ENCODE results near the gene USP6NL. TPM values are rescaled to one million over a fixed set of nuclear protein-coding genes. Genes with fewer than 3 reads are reported as not detected.
"Not testable (repeated sequence)": the region's sequence is repeated elsewhere in the genome, so short reads cannot be mapped to it uniquely, and the experiment has no call there.

Gene USP6NL
- total RNA-seq, 2 donors from 2014 or later = 2.3 to 3.9 TPM

GRCh38 chr10:11511321-11511720 is 100.1 kb downstream of the USP6NL start:
- no peaks in the 10 kb centered on the region for H3K27me3 Mint-ChIP-seq (ENCODE audit: low read depth)

GRCh38 chr10:11510736-11511135 is 100.7 kb downstream of the USP6NL start:
- H3K4me3 Mint-ChIP-seq = no peak overlapping the region
- DNase-seq (no peak), ATAC-seq (replicated peaks in 1 of 2) (no peak)
- no peak overlapping the region for H3K27ac Mint-ChIP-seq
- H3K36me3 Mint-ChIP-seq (ENCODE audit: insufficient read depth in 2 of 2) = no peaks in the 10 kb centered on the region
- H3K27me3 Mint-ChIP-seq (ENCODE audit: low read depth) = no peaks in the 10 kb centered on the region
- H3K9me3 Mint-ChIP-seq = no peaks in the 10 kb centered on the region
- peaks cover 9% of the 10 kb centered on the region for H3K4me1 Mint-ChIP-seq (ENCODE audit: low read depth)

More at GRCh38 chr10:11511321-11511720, 100.1 kb downstream of the USP6NL start:
- DNase-seq (no peak), ATAC-seq (replicated peaks in 1 of 2) (no peak)
- Mint-ChIP-seq H3K27ac (no peak overlapping the region), H3K4me1 (ENCODE audit: low read depth) (peaks cover 7% of the 10 kb centered on the region), H3K9me3 (no peaks in the 10 kb centered on the region), H3K4me3 (no peak overlapping the region), H3K36me3 (ENCODE audit: insufficient read depth in 2 of 2) (no peaks in the 10 kb centered on the region)

GRCh38 chr10:11510281-11510680 is 101.2 kb downstream of the USP6NL start:
- no peaks in the 10 kb centered on the region for H3K9me3 Mint-ChIP-seq
- H3K36me3 Mint-ChIP-seq (ENCODE audit: insufficient read depth in 2 of 2) = no peaks in the 10 kb centered on the region
- H3K4me3 Mint-ChIP-seq = no peak overlapping the region
- H3K4me1 Mint-ChIP-seq (ENCODE audit: low read depth) = peaks cover 10% of the 10 kb centered on the region
- H3K27me3 Mint-ChIP-seq (ENCODE audit: low read depth) = no peaks in the 10 kb centered on the region
- DNase-seq (no peak), ATAC-seq (replicated peaks in 1 of 2) (no peak)
- H3K27ac Mint-ChIP-seq = no peak overlapping the region

GRCh38 chr10:11509036-11509435 is 102.4 kb downstream of the USP6NL start:
- peaks cover 18% of the 10 kb centered on the region for H3K4me1 Mint-ChIP-seq (ENCODE audit: low read depth)
- no peaks in the 10 kb centered on the region for H3K9me3 Mint-ChIP-seq
- H3K4me3 Mint-ChIP-seq = no peak overlapping the region
- H3K27me3 Mint-ChIP-seq (ENCODE audit: low read depth) = peaks cover 9% of the 10 kb centered on the region
- H3K27ac Mint-ChIP-seq = no peak overlapping the region
- DNase-seq = no peak
- no peak for ATAC-seq (replicated peaks in 1 of 2)
- no peaks in the 10 kb centered on the region for H3K36me3 Mint-ChIP-seq (ENCODE audit: insufficient read depth in 2 of 2)

- Mint-ChIP-seq H3K36me3 (ENCODE audit: insufficient read depth in 2 of 2) (no peaks in the 10 kb centered on the region), H3K4me3 (no peak overlapping the region), H3K27me3 (ENCODE audit: low read depth) (peaks cover 9% of the 10 kb centered on the region), H3K4me1 (ENCODE audit: low read depth) (peaks cover 18% of the 10 kb centered on the region), H3K9me3 (no peaks in the 10 kb centered on the region), H3K27ac (no peak overlapping the region)
- DNase-seq = no peak
- no peak for ATAC-seq (replicated peaks in 1 of 2)
Measured at GRCh38 chr10:11506247-11506789, 105.1 kb downstream of the USP6NL start.

- Mint-ChIP-seq H3K4me3 (peak overlapping the region; percentile 15 to 71), H3K27ac (peak overlapping the region; percentile 50), H3K36me3 (ENCODE audit: insufficient read depth in 2 of 2) (no peaks in the 10 kb centered on the region), H3K4me1 (ENCODE audit: low read depth) (peaks cover 18% of the 10 kb centered on the region), H3K9me3 (no peaks in the 10 kb centered on the region), H3K27me3 (ENCODE audit: low read depth) (peaks cover 9% of the 10 kb centered on the region)
- DNase-seq (peak; percentile 49 to 55), ATAC-seq (replicated peaks in 1 of 2) (peak; percentile 98)
Measured at GRCh38 chr10:11505639-11506038, 105.8 kb downstream of the USP6NL start.

GRCh38 chr10:11504566-11505285 is 106.7 kb downstream of the USP6NL start:
- peaks cover 18% of the 10 kb centered on the region for H3K4me1 Mint-ChIP-seq (ENCODE audit: low read depth)

GRCh38 chr10:11501600-11501999 is 109.8 kb downstream of the USP6NL start:
- H3K4me1 Mint-ChIP-seq (ENCODE audit: low read depth) = peaks cover 18% of the 10 kb centered on the region

More at GRCh38 chr10:11504566-11505285, 106.7 kb downstream of the USP6NL start:
- ATAC-seq (replicated peaks in 1 of 2) (no peak), DNase-seq (no peak)
- Mint-ChIP-seq H3K36me3 (ENCODE audit: insufficient read depth in 2 of 2) (no peaks in the 10 kb centered on the region), H3K9me3 (no peaks in the 10 kb centered on the region), H3K27me3 (ENCODE audit: low read depth) (peaks cover 9% of the 10 kb centered on the region), H3K27ac (peak overlapping the region; percentile 40), H3K4me3 (no peak overlapping the region)

GRCh38 chr10:11499425-11500071 is 111.9 kb downstream of the USP6NL start:
- peaks cover 4% of the 10 kb centered on the region for H3K27me3 Mint-ChIP-seq (ENCODE audit: low read depth)
- H3K4me1 Mint-ChIP-seq (ENCODE audit: low read depth) = peaks cover under 1% of the 10 kb centered on the region
- peak in 1 of 2 donors; percentile 15 for ATAC-seq (replicated peaks in 1 of 2)
- no peak overlapping the region for H3K27ac Mint-ChIP-seq
- no peak overlapping the region for H3K4me3 Mint-ChIP-seq
- H3K9me3 Mint-ChIP-seq = no peaks in the 10 kb centered on the region
- no peaks in the 10 kb centered on the region for H3K36me3 Mint-ChIP-seq (ENCODE audit: insufficient read depth in 2 of 2)
- no peak for DNase-seq

More at GRCh38 chr10:11501600-11501999, 109.8 kb downstream of the USP6NL start:
- Mint-ChIP-seq H3K27ac (no peak overlapping the region), H3K27me3 (ENCODE audit: low read depth) (peaks cover 9% of the 10 kb centered on the region), H3K4me3 (no peak overlapping the region), H3K36me3 (ENCODE audit: insufficient read depth in 2 of 2) (no peaks in the 10 kb centered on the region), H3K9me3 (no peaks in the 10 kb centered on the region)
- no peak for DNase-seq
- no peak for ATAC-seq (replicated peaks in 1 of 2)

- H3K4me1 Mint-ChIP-seq (ENCODE audit: low read depth) = no peaks in the 10 kb centered on the region
- no peaks in the 10 kb centered on the region for H3K27me3 Mint-ChIP-seq (ENCODE audit: low read depth)
- no peak for ATAC-seq (replicated peaks in 1 of 2)
- H3K36me3 Mint-ChIP-seq (ENCODE audit: insufficient read depth in 2 of 2) = no peaks in the 10 kb centered on the region
- DNase-seq = no peak
- no peak overlapping the region for H3K4me3 Mint-ChIP-seq
- no peaks in the 10 kb centered on the region for H3K9me3 Mint-ChIP-seq
- no peak overlapping the region for H3K27ac Mint-ChIP-seq
Measured at GRCh38 chr10:11498399-11498798, 113.1 kb downstream of the USP6NL start.

GRCh38 chr10:11494923-11495322 is 116.5 kb downstream of the USP6NL start:
- H3K4me3 Mint-ChIP-seq; H3K27me3 Mint-ChIP-seq (ENCODE audit: low read depth); H3K36me3 Mint-ChIP-seq (ENCODE audit: insufficient read depth in 2 of 2); H3K9me3 Mint-ChIP-seq; ATAC-seq (replicated peaks in 1 of 2); H3K4me1 Mint-ChIP-seq (ENCODE audit: low read depth); DNase-seq; H3K27ac Mint-ChIP-seq: not testable (repeated sequence)

- H3K36me3 Mint-ChIP-seq (ENCODE audit: insufficient read depth in 2 of 2) = no peaks in the 10 kb centered on the region
- DNase-seq (no peak), ATAC-seq (replicated peaks in 1 of 2) (no peak)
- no peaks in the 10 kb centered on the region for H3K27me3 Mint-ChIP-seq (ENCODE audit: low read depth)
- no peaks in the 10 kb centered on the region for H3K4me1 Mint-ChIP-seq (ENCODE audit: low read depth)
- no peaks in the 10 kb centered on the region for H3K9me3 Mint-ChIP-seq
- no peak overlapping the region for H3K27ac Mint-ChIP-seq
- H3K4me3 Mint-ChIP-seq = no peak overlapping the region
Measured at GRCh38 chr10:11493646-11494045, 117.8 kb downstream of the USP6NL start.

- no peaks in the 10 kb centered on the region for H3K27me3 Mint-ChIP-seq (ENCODE audit: low read depth)
- no peaks in the 10 kb centered on the region for H3K9me3 Mint-ChIP-seq
- H3K27ac Mint-ChIP-seq = no peak overlapping the region
- H3K4me3 Mint-ChIP-seq = no peak overlapping the region
- H3K4me1 Mint-ChIP-seq (ENCODE audit: low read depth) = no peaks in the 10 kb centered on the region
- DNase-seq (no peak), ATAC-seq (replicated peaks in 1 of 2) (no peak)
- no peaks in the 10 kb centered on the region for H3K36me3 Mint-ChIP-seq (ENCODE audit: insufficient read depth in 2 of 2)
Measured at GRCh38 chr10:11491087-11491486, 120.4 kb downstream of the USP6NL start.

Measured in activated T-cell treated with anti-CD3 and anti-CD28 coated beads, Interleukin-2, amount 50 U/mL, for 72 hours (primary cell).